ENCODE measurements around the gene MSH5. TPM values are rescaled to one million over a fixed set of nuclear protein-coding genes. Genes with fewer than 3 reads are reported as not detected.

The MSH5 gene
- total and polyA plus RNA-seq, 9 of the 15 experiments (the other 6 are each of a cell fraction or from before 2014, with no cell fraction given) = 12.5 to 104 (median 46.6) TPM

DNA sequence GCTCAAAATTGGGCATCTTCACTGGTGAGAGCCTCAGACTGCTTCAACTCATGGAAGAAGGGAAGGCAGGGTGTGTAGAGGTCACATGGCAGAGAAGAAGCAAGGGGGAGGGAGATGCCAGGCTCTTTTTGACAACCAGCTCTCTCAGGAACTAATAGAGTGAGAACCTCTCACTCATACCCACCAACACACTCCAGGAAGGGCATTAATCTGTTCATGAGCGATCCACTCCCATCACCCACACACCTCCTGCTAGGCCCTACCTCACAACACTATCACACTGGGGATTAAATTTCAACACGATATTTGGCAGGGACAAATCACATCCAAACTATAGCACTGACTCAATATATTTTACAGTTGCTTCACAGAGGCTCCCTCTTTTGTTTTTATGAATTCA lies 2.0 kb downstream of the MSH5 start:
- intact Hi-C loops (cut with micrococcal nuclease) (no loop called here), in situ Hi-C loops (cut with MboI) (no loop called here)
- H3K4me2 ChIP-seq (ENCODE audit: insufficient read depth, low read length) = no peak overlapping the region
- no peak for DNase-seq (ENCODE audit: extremely low read depth in 1 of 4, low spot score in 3 of 4)
- BruUV-seq (replicated peaks) = no TSS peak
- no peak for FAIRE-seq
- H3K9me3 ChIP-seq (replicated peaks; ENCODE audit: control insufficient read depth, insufficient read depth, low read depth, low read length) = no peaks in the 10 kb centered on the region
- H3K9me1 ChIP-seq (ENCODE audit: control insufficient read depth, insufficient read depth, low read length) = no peaks in the 10 kb centered on the region
- ChIA-PET CTCF (ENCODE audit: low intra/inter-chr PET ratio) (no interaction called here), POLR2A (interaction anchor here (0.6 to 13.1 kb wide), 10 partner anchors 8 to 121 kb away, joined by 3 to 236 read pairs (median 46); partner anchors contain the start of genes BAG6, DDAH2, HSPA1B and LY6G6C)
- peaks cover 49% of the 10 kb centered on the region for H3K79me2 ChIP-seq (ENCODE audit: control insufficient read depth, insufficient read depth, low read length)
- H2AFZ ChIP-seq (ENCODE audit: low read depth, low read length) = no peak overlapping the region
- H3K27me3 ChIP-seq (ENCODE audit: control insufficient read depth in 2 of 2, insufficient read depth in 2 of 2, low read length in 2 of 2) = no peaks in the 10 kb centered on the region
- no peak overlapping the region; a peak in 1 of 4 replicates for H3K9ac ChIP-seq (ENCODE audit: insufficient read depth in 1 of 2, low read depth in 2 of 2, low read length in 2 of 2)
- peak overlapping the region; percentile 2; the same call in 1 of the 3 replicates for H3K27ac ChIP-seq (ENCODE audit: extremely low read depth, low read depth, low read length)
- H3K4me3 ChIP-seq = no peak overlapping the region
- WGBS (ENCODE audit: insufficient coverage, low coverage, missing lambda C conversion rate) = 67% methylated on average over 2 of the region's 2 CpGs
- H3K36me3 ChIP-seq (ENCODE audit: control insufficient read depth, insufficient read depth, low read length) = peaks cover 50% of the 10 kb centered on the region
- ATAC-seq = no peak
- peaks cover 53 to 56% of the 10 kb centered on the region in 2 experiments for H3K4me1 ChIP-seq (replicated peaks in 1 of 2; ENCODE audit: control insufficient read depth in 2 of 2, insufficient read depth in 2 of 2, low read length in 2 of 2)
- no peaks in the 10 kb centered on the region for H4K20me1 ChIP-seq (replicated peaks; ENCODE audit: control insufficient read depth, insufficient read depth, low read length)
- TF ChIP-seq ID3 (CRISPR knock-in tag; IDR thresholded peaks at IDR 0.05) = no peak
- TF ChIP-seq ID3 (tag; IDR thresholded peaks at IDR 0.05) = no peak
- no peak for TF ChIP-seq MEF2D (tag; conservative IDR thresholded peaks at IDR 0.05; ENCODE audit: low read depth)
- no peak for TF ChIP-seq E2F4 (CRISPR knock-in tag; IDR thresholded peaks at IDR 0.05; ENCODE audit: low read depth)
- TF ChIP-seq THAP7 (CRISPR knock-in tag; IDR thresholded peaks at IDR 0.05) = no peak
- no peak for TF ChIP-seq HCFC1 (IDR thresholded peaks at IDR 0.05; ENCODE audit: low read depth, low read length)
- TF ChIP-seq ZNF184 (CRISPR knock-in tag; IDR thresholded peaks at IDR 0.05) = no peak
- no peak for TF ChIP-seq STAT5A (IDR thresholded peaks at IDR 0.05; ENCODE audit: borderline replicate concordance, low read length)
- no peak for TF ChIP-seq CHD2 (IDR thresholded peaks at IDR 0.05; ENCODE audit: low read depth, low read length)
- TF ChIP-seq MEIS2 (IDR thresholded peaks at IDR 0.05; ENCODE audit: partially characterized antibody) = no peak
- TF ChIP-seq RFX7 (CRISPR knock-in tag; IDR thresholded peaks at IDR 0.05) = no peak
- no peak for TF ChIP-seq ZMIZ1 (IDR thresholded peaks at IDR 0.05; ENCODE audit: low read depth in 2 of 2, low read length in 2 of 2)
- TF ChIP-seq PML (IDR thresholded peaks at IDR 0.05; ENCODE audit: low read length) = 0 out of 2 replicates have a peak, but pooled peaks have one; percentile 13
- TF ChIP-seq ETV5 (CRISPR knock-in tag; IDR thresholded peaks at IDR 0.05; ENCODE audit: low read depth) = 0 out of 2 replicates have a peak, but pooled peaks have one; percentile 8
- TF ChIP-seq PCBP2 (IDR thresholded peaks at IDR 0.05; ENCODE audit: low read depth, low read length, poor library complexity, severe bottlenecking) = no peak
- TF ChIP-seq, protein P1, sequence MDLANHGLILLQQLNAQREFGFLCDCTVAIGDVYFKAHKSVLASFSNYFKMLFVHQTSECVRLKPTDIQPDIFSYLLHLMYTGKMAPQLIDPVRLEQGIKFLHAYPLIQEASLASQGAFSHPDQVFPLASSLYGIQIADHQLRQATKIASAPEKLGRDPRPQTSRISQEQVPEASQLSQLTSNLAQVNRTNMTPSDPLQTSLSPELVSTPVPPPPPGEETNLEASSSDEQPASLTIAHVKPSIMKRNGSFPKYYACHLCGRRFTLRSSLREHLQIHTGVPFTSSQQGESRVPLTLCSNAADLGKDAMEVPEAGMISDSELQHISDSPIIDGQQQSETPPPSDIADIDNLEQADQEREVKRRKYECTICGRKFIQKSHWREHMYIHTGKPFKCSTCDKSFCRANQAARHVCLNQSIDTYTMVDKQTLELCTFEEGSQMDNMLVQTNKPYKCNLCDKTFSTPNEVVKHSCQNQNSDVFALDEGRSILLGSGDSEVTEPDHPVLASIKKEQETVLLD (IDR thresholded peaks at IDR 0.05) = no peak
